Calu3 (cell line): ENCODE measurements around the gene SFXN4. TPM values are rescaled to one million over a fixed set of nuclear protein-coding genes. Genes with fewer than 3 reads are reported as not detected.

ENCODE experiments used
- BruUV-seq: library from RNA; stranded (reverse); fragments of 400-500 nt; replicated peaks from 2 replicates; lab custom pipeline; 2021; lab: Mats Ljungman, UMichigan
- CTCF ChIA-PET: fragments of 300-600 bp; sonication (Branson Sonifier 250); formaldehyde crosslinking; loops from one replicate; lab custom pipeline; 2022; ENCODE audit warnings: antibody characterized with exemption; lab: Charles Lee
- DNase-seq: peaks from one replicate; pipeline ENCODE4 v3.0.0; 2022
- H3K27ac Mint-ChIP-seq: one replicate; pipeline ENCODE4 v1.8.0; 2022; ENCODE audit warnings: mixed read lengths; ENCODE audit not compliant: unreplicated experiment
- H3K27me3 Mint-ChIP-seq: one replicate; pipeline ENCODE4 v1.8.0; 2022; ENCODE audit warnings: mixed read lengths; ENCODE audit not compliant: unreplicated experiment
- H3K36me3 Mint-ChIP-seq: one replicate; pipeline ENCODE4 v1.8.0; 2022; ENCODE audit warnings: mild to moderate bottlenecking, moderate library complexity, mixed read lengths; ENCODE audit not compliant: insufficient read depth, unreplicated experiment
- H3K4me1 Mint-ChIP-seq: one replicate; pipeline ENCODE4 v1.8.0; 2022; ENCODE audit warnings: mild to moderate bottlenecking, low read depth, mixed read lengths; ENCODE audit not compliant: unreplicated experiment
- H3K4me3 Mint-ChIP-seq: one replicate; pipeline ENCODE4 v1.8.0; 2022; ENCODE audit warnings: mild to moderate bottlenecking, low read depth, moderate library complexity, mixed read lengths; ENCODE audit not compliant: unreplicated experiment
- H3K9me3 Mint-ChIP-seq: one replicate; pipeline ENCODE4 v1.8.0; 2022; ENCODE audit warnings: low read depth, mixed read lengths; ENCODE audit not compliant: unreplicated experiment
- intact Hi-C: fragments of 100-400 bp; cut with micrococcal nuclease; formaldehyde crosslinking; loops from one replicate; pipeline ENCODE4 v1.10.0; 2022; ENCODE audit not compliant: unreplicated experiment
- total RNA-seq: library from RNA; stranded (reverse); gene quantifications from 2 replicates; pipeline ENCODE4 v1.2.3, GENCODE V29; 2022
- TF ChIP-seq, protein P1 (sequence below): fragments of 200-600 bp; IDR thresholded peaks from one replicate; pipeline ENCODE4 v1.8.0; 2022; ENCODE audit warnings: antibody characterized with exemption; ENCODE audit not compliant: unreplicated experiment

SFXN4 gene
- total RNA-seq, 1 experiment from 2014 or later: 19.9 TPM

DNA sequence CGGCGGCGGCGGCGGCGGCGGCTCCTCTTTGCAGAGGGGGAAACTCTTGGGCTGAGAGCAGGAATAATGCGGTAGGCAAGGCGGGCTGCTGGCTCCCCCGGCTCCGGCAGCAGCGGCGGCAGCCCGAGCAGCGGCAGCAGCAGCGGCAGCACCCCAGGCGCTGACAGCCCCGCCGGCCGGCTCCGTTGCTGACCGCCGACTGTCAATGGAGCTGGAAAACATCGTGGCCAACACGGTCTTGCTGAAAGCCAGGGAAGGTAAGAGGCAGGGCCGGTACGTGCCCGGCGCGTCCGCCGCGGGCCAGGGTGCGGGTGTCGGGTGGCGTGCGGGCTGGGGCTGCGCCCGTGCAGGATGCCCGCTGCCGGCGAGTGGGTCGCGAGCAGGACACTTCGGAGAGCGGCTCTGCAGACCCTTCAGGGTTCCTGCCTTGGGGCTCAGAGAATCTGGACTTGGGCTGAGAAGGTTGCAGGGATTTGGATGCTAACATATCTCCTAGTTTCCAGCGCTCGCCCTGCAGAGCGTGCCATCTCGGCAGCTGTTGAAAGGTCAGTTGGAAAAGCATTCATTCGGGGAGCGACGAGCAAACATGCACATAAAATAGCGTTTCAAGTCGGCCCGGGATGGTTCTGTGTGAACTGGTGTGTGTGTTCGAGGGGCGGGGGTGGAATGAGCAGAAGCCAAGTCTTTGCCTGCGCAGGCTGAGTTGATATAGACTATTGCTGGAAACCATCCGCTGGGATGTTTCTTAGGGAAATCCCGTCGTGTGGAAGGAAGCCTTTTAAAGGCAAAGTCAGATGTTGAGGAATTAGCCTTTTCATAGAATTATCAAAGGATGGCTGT is 42.4 kb upstream of the SFXN4 start:
- no TSS peak for BruUV-seq
- H3K36me3 Mint-ChIP-seq: peaks cover 26% of the 10 kb centered on the region
- peaks cover 8% of the 10 kb centered on the region for H3K27me3 Mint-ChIP-seq
- no peaks in the 10 kb centered on the region for H3K9me3 Mint-ChIP-seq
- peak overlapping the region; percentile 83 for H3K4me3 Mint-ChIP-seq
- H3K4me1 Mint-ChIP-seq: peaks cover 19% of the 10 kb centered on the region
- TF ChIP-seq, protein P1, sequence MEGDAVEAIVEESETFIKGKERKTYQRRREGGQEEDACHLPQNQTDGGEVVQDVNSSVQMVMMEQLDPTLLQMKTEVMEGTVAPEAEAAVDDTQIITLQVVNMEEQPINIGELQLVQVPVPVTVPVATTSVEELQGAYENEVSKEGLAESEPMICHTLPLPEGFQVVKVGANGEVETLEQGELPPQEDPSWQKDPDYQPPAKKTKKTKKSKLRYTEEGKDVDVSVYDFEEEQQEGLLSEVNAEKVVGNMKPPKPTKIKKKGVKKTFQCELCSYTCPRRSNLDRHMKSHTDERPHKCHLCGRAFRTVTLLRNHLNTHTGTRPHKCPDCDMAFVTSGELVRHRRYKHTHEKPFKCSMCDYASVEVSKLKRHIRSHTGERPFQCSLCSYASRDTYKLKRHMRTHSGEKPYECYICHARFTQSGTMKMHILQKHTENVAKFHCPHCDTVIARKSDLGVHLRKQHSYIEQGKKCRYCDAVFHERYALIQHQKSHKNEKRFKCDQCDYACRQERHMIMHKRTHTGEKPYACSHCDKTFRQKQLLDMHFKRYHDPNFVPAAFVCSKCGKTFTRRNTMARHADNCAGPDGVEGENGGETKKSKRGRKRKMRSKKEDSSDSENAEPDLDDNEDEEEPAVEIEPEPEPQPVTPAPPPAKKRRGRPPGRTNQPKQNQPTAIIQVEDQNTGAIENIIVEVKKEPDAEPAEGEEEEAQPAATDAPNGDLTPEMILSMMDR: no peak
- DNase-seq: peak; percentile 15
- no peak overlapping the region for H3K27ac Mint-ChIP-seq
- intact Hi-C loops: loop anchor here (10.0 kb wide), 1 partner anchor 67 kb away; no protein-coding TSS in a partner anchor
- CTCF ChIA-PET: interaction anchor here (0.5 to 2.0 kb wide), 6 partner anchors 11 to 337 kb away, joined by 3 to 7 read pairs (median 4); no protein-coding TSS in a partner anchor

- intact Hi-C loops: loop anchor here (10.0 kb wide), 1 partner anchor 67 kb away; no protein-coding TSS in a partner anchor
- BruUV-seq: no TSS peak
- DNase-seq: peak; percentile 89
- H3K4me3 Mint-ChIP-seq: peak within 1 kb of the TSS; percentile 83
- CTCF ChIA-PET: interaction anchor here (0.6 to 2.0 kb wide), 4 partner anchors 23 to 282 kb away, joined by 3 to 7 read pairs (median 6); no protein-coding TSS in a partner anchor
- TF ChIP-seq, protein P1: no peak
- no peaks in the 10 kb centered on the region for H3K9me3 Mint-ChIP-seq
- peak within 1 kb of the TSS; percentile 98 for H3K27ac Mint-ChIP-seq
- peaks cover 19% of the 10 kb centered on the region for H3K4me1 Mint-ChIP-seq
- H3K36me3 Mint-ChIP-seq: peaks cover 26% of the 10 kb centered on the region
- H3K27me3 Mint-ChIP-seq: peaks cover 8% of the 10 kb centered on the region
Observed at GRCh38 chr10:119207366-119207666, 41.8 kb upstream of the SFXN4 start, which contains the start of gene GRK5. TSS of gene GRK5 (plus strand) at chr10:119207571. CDS start at chr10:119207918, 347 bp downstream.

- BruUV-seq: no TSS peak
- peak; percentile 68 for DNase-seq
- Mint-ChIP-seq H3K27me3 (peaks cover 8% of the 10 kb centered on the region), H3K4me3 (peak overlapping the region; percentile 83), H3K4me1 (peaks cover 19% of the 10 kb centered on the region), H3K36me3 (peaks cover 26% of the 10 kb centered on the region), H3K27ac (peak overlapping the region; percentile 98), H3K9me3 (no peaks in the 10 kb centered on the region)
- intact Hi-C loops: loop anchor here (10.0 kb wide), 1 partner anchor 68 kb away; no protein-coding TSS in a partner anchor
- TF ChIP-seq, protein P1: peak; percentile 69
- CTCF ChIA-PET: interaction anchor here (0.6 to 2.0 kb wide), 5 partner anchors 22 to 283 kb away, joined by 3 to 7 read pairs (median 4); no protein-coding TSS in a partner anchor
Observed at GRCh38 chr10:119206603-119207365, 41.3 kb upstream of the SFXN4 start.
